ENCODE data around the gene FNBP1. TPM values are rescaled to one million over a fixed set of nuclear protein-coding genes. Genes with fewer than 3 reads are reported as not detected.
"Not testable (repeated sequence)": the region's sequence is repeated elsewhere in the genome, so short reads cannot be mapped to it uniquely, and the experiment has no call there.

The FNBP1 gene
- total and polyA plus RNA-seq, 2 donors (not counting 1 experiment from before 2014, with no cell fraction given), result 20.8 to 44.3 TPM

- H2AFZ ChIP-seq (ENCODE audit: low read length), result no peak overlapping the region
- H3K27me3 ChIP-seq (ENCODE audit: control insufficient read depth, insufficient read depth, low read length), result no peaks in the 10 kb centered on the region
- H3K27ac ChIP-seq (ENCODE audit: insufficient read depth, low read length), result no peak overlapping the region
- DNase-seq (ENCODE audit: low read depth in 2 of 2), result no peak
- TF ChIP-seq EZH2 (IDR thresholded peaks at IDR 0.05; ENCODE audit: low read length, missing control alignments) (no peak), CTCF (conservative IDR thresholded peaks at IDR 0.05 in 1 of 2, IDR thresholded peaks at IDR 0.05 in 1 of 2; ENCODE audit: low read depth in 1 of 2, low read length in 2 of 2) (no peak)
- no peaks in the 10 kb centered on the region for H3K79me2 ChIP-seq (ENCODE audit: control insufficient read depth, insufficient read depth, low read length)
- no peak overlapping the region for H3K4me3 ChIP-seq (replicated peaks in 1 of 4; ENCODE audit: control extremely low read depth in 1 of 4, insufficient read depth in 1 of 4, low read depth in 3 of 4, low read length in 4 of 4)
- H3K9me3 ChIP-seq (ENCODE audit: control insufficient read depth, insufficient read depth, low read depth, low read length), result no peaks in the 10 kb centered on the region
- H4K20me1 ChIP-seq (ENCODE audit: control insufficient read depth, extremely low read depth, insufficient read depth, low read length), result no peaks in the 10 kb centered on the region
- peaks cover 3% of the 10 kb centered on the region for H3K4me1 ChIP-seq (ENCODE audit: control insufficient read depth, extremely low read depth, insufficient read depth, low read length)
- H3K36me3 ChIP-seq (ENCODE audit: control insufficient read depth, insufficient read depth, low read length), result peaks cover 8% of the 10 kb centered on the region
- H3K4me2 ChIP-seq (ENCODE audit: extremely low read depth, insufficient read depth, low read length), result peak overlapping the region; percentile 70
- no peak overlapping the region for H3K9ac ChIP-seq (ENCODE audit: insufficient read depth, low read length)
These were observed 151.4 kb downstream of the FNBP1 start for GRCh38 chr9:129891569-129891968.

- not testable (repeated sequence) for H3K9me3 ChIP-seq (ENCODE audit: control insufficient read depth, insufficient read depth, low read depth, low read length); H4K20me1 ChIP-seq (ENCODE audit: control insufficient read depth, extremely low read depth, insufficient read depth, low read length); H3K9ac ChIP-seq (ENCODE audit: insufficient read depth, low read length); H2AFZ ChIP-seq (ENCODE audit: low read length); DNase-seq (ENCODE audit: low read depth in 2 of 2); H3K4me2 ChIP-seq (ENCODE audit: extremely low read depth, insufficient read depth, low read length); H3K36me3 ChIP-seq (ENCODE audit: control insufficient read depth, insufficient read depth, low read length); H3K4me3 ChIP-seq (replicated peaks in 1 of 4; ENCODE audit: control extremely low read depth in 1 of 4, insufficient read depth in 1 of 4, low read depth in 3 of 4, low read length in 4 of 4); H3K4me1 ChIP-seq (ENCODE audit: control insufficient read depth, extremely low read depth, insufficient read depth, low read length); H3K27me3 ChIP-seq (ENCODE audit: control insufficient read depth, insufficient read depth, low read length); H3K27ac ChIP-seq (ENCODE audit: insufficient read depth, low read length); H3K79me2 ChIP-seq (ENCODE audit: control insufficient read depth, insufficient read depth, low read length)
These were observed 152.2 kb downstream of the FNBP1 start for GRCh38 chr9:129890718-129891299.

- no peak overlapping the region for H2AFZ ChIP-seq (ENCODE audit: low read length)
- H3K9me3 ChIP-seq (ENCODE audit: control insufficient read depth, insufficient read depth, low read depth, low read length), result no peaks in the 10 kb centered on the region
- no peak overlapping the region for H3K9ac ChIP-seq (ENCODE audit: insufficient read depth, low read length)
- DNase-seq (ENCODE audit: low read depth in 2 of 2), result no peak
- H3K27ac ChIP-seq (ENCODE audit: insufficient read depth, low read length), result no peak overlapping the region
- no peaks in the 10 kb centered on the region for H3K79me2 ChIP-seq (ENCODE audit: control insufficient read depth, insufficient read depth, low read length)
- H3K4me1 ChIP-seq (ENCODE audit: control insufficient read depth, extremely low read depth, insufficient read depth, low read length), result peaks cover 7% of the 10 kb centered on the region
- no peaks in the 10 kb centered on the region for H3K27me3 ChIP-seq (ENCODE audit: control insufficient read depth, insufficient read depth, low read length)
- peaks cover 8% of the 10 kb centered on the region for H3K36me3 ChIP-seq (ENCODE audit: control insufficient read depth, insufficient read depth, low read length)
- no peak overlapping the region for H3K4me2 ChIP-seq (ENCODE audit: extremely low read depth, insufficient read depth, low read length)
- H4K20me1 ChIP-seq (ENCODE audit: control insufficient read depth, extremely low read depth, insufficient read depth, low read length), result no peaks in the 10 kb centered on the region
- no peak for TF ChIP-seq EZH2 (IDR thresholded peaks at IDR 0.05; ENCODE audit: low read length, missing control alignments)
- TF ChIP-seq CTCF (conservative IDR thresholded peaks at IDR 0.05 in 1 of 2, IDR thresholded peaks at IDR 0.05 in 1 of 2; ENCODE audit: low read depth in 1 of 2, low read length in 2 of 2), result no peak
- no peak overlapping the region for H3K4me3 ChIP-seq (replicated peaks in 1 of 4; ENCODE audit: control extremely low read depth in 1 of 4, insufficient read depth in 1 of 4, low read depth in 3 of 4, low read length in 4 of 4)
These were observed 152.9 kb downstream of the FNBP1 start for GRCh38 chr9:129889941-129890717.

Data from fibroblast of lung (primary cell).